BLaER1 (cell line): ENCODE results near the gene SBF2.

Source experiments
- H3K27ac ChIP-seq: shearing (Covaris generic); formaldehyde crosslinking; 2 replicates; pipeline ENCODE4 v1.8.1; 2022
- H3K27me3 ChIP-seq: shearing (Covaris generic); formaldehyde crosslinking; 2 replicates; pipeline ENCODE4 v1.8.1; 2022
- H3K36me3 ChIP-seq: shearing (Covaris generic); formaldehyde crosslinking; 2 replicates; pipeline ENCODE4 v1.8.1; 2022
- H3K4me1 ChIP-seq: shearing (Covaris generic); formaldehyde crosslinking; 2 replicates; pipeline ENCODE4 v1.8.1; 2022
- H3K4me2 ChIP-seq: shearing (Covaris generic); formaldehyde crosslinking; 2 replicates; pipeline ENCODE4 v1.8.1; 2022
- H3K4me3 ChIP-seq: shearing (Covaris generic); formaldehyde crosslinking; 2 replicates; pipeline ENCODE4 v1.8.1; 2022
- H3K9ac ChIP-seq: shearing (Covaris generic); formaldehyde crosslinking; 2 replicates; pipeline ENCODE4 v1.8.1; 2022
- H3K9me3 ChIP-seq: shearing (Covaris generic); formaldehyde crosslinking; 2 replicates; pipeline ENCODE4 v1.8.1; 2022
- H4K20me1 ChIP-seq: shearing (Covaris generic); formaldehyde crosslinking; 2 replicates; pipeline ENCODE4 v1.8.1; 2022
- Cebpa-rat ChIP-seq: shearing (Covaris generic); IDR thresholded peaks from 2 replicates; pipeline ENCODE4 v1.8.1; 2022

The SBF2 gene

GRCh38 chr11:10076458-10077141, 217.4 kb downstream of the SBF2 start:
- H3K4me1 ChIP-seq, result no peaks in the 10 kb centered on the region
- no peaks in the 10 kb centered on the region for H3K36me3 ChIP-seq
- H3K9ac ChIP-seq, result no peak overlapping the region
- H3K27ac ChIP-seq, result no peak overlapping the region
- no peak for TF ChIP-seq Cebpa-rat
- H3K4me3 ChIP-seq, result no peak overlapping the region
- H3K9me3 ChIP-seq, result peaks cover 23% of the 10 kb centered on the region
- H3K4me2 ChIP-seq, result no peak overlapping the region
- no peaks in the 10 kb centered on the region for H3K27me3 ChIP-seq
- no peaks in the 10 kb centered on the region for H4K20me1 ChIP-seq

GRCh38 chr11:10075141-10075540, 218.9 kb downstream of the SBF2 start:
- Histone ChIP-seq H3K27ac (no peak overlapping the region), H4K20me1 (no peaks in the 10 kb centered on the region), H3K4me2 (no peak overlapping the region), H3K4me1 (no peaks in the 10 kb centered on the region), H3K4me3 (no peak overlapping the region), H3K9me3 (peaks cover 16% of the 10 kb centered on the region), H3K9ac (no peak overlapping the region), H3K27me3 (no peaks in the 10 kb centered on the region), H3K36me3 (no peaks in the 10 kb centered on the region)
- no peak for TF ChIP-seq Cebpa-rat

- TF ChIP-seq Cebpa-rat, result no peak
- Histone ChIP-seq H3K36me3 (no peaks in the 10 kb centered on the region), H3K4me3 (no peak overlapping the region), H3K9ac (no peak overlapping the region), H3K9me3 (0 out of 2 replicates have a peak, but pooled peaks cover 3% of the 10 kb centered on the region), H3K4me2 (no peak overlapping the region), H4K20me1 (no peaks in the 10 kb centered on the region), H3K27me3 (no peaks in the 10 kb centered on the region), H3K27ac (no peak overlapping the region), H3K4me1 (no peaks in the 10 kb centered on the region)
Measured at GRCh38 chr11:10072841-10073240, 221.2 kb downstream of the SBF2 start.

GRCh38 chr11:10072142-10072541, 221.9 kb downstream of the SBF2 start:
- H3K4me2 ChIP-seq, result no peak overlapping the region
- no peak for TF ChIP-seq Cebpa-rat
- no peaks in the 10 kb centered on the region for H3K27me3 ChIP-seq
- no peaks in the 10 kb centered on the region for H3K36me3 ChIP-seq
- no peaks in the 10 kb centered on the region for H3K4me1 ChIP-seq
- H3K9ac ChIP-seq, result no peak overlapping the region
- H3K9me3 ChIP-seq, result 0 out of 2 replicates have a peak, but pooled peaks cover 3% of the 10 kb centered on the region
- H4K20me1 ChIP-seq, result no peaks in the 10 kb centered on the region
- no peak overlapping the region for H3K4me3 ChIP-seq
- no peak overlapping the region for H3K27ac ChIP-seq

- Histone ChIP-seq H4K20me1 (no peaks in the 10 kb centered on the region), H3K27ac (no peak overlapping the region), H3K4me3 (no peak overlapping the region), H3K9ac (no peak overlapping the region), H3K9me3 (peaks cover under 1% of the 10 kb centered on the region; the same call in 1 of the 2 replicates), H3K4me2 (no peak overlapping the region), H3K4me1 (no peaks in the 10 kb centered on the region), H3K36me3 (no peaks in the 10 kb centered on the region), H3K27me3 (no peaks in the 10 kb centered on the region)
- TF ChIP-seq Cebpa-rat, result no peak
Measured at GRCh38 chr11:10067629-10068300, 226.3 kb downstream of the SBF2 start.

- no peak overlapping the region for H3K27ac ChIP-seq
- no peak for TF ChIP-seq Cebpa-rat
- H3K9ac ChIP-seq, result no peak overlapping the region
Measured at GRCh38 chr11:10066441-10066840, 227.6 kb downstream of the SBF2 start.

GRCh38 chr11:10064828-10065227, 229.2 kb downstream of the SBF2 start:
- no peaks in the 10 kb centered on the region for H3K27me3 ChIP-seq
- H3K36me3 ChIP-seq, result no peaks in the 10 kb centered on the region
- no peaks in the 10 kb centered on the region for H4K20me1 ChIP-seq
- H3K4me1 ChIP-seq, result no peaks in the 10 kb centered on the region
- H3K27ac ChIP-seq, result no peak overlapping the region
- H3K9ac ChIP-seq, result no peak overlapping the region
- no peak overlapping the region for H3K4me2 ChIP-seq
- H3K4me3 ChIP-seq, result no peak overlapping the region
- peaks cover 20% of the 10 kb centered on the region; the same call in 1 of the 2 replicates for H3K9me3 ChIP-seq
- TF ChIP-seq Cebpa-rat, result no peak

More at GRCh38 chr11:10066441-10066840, 227.6 kb downstream of the SBF2 start:
- Histone ChIP-seq H3K4me1 (no peaks in the 10 kb centered on the region), H4K20me1 (no peaks in the 10 kb centered on the region), H3K4me2 (no peak overlapping the region), H3K9me3 (peaks cover 12% of the 10 kb centered on the region; the same call in 1 of the 2 replicates), H3K36me3 (no peaks in the 10 kb centered on the region), H3K4me3 (no peak overlapping the region), H3K27me3 (no peaks in the 10 kb centered on the region)

- H3K4me2 ChIP-seq, result no peak overlapping the region
- no peak overlapping the region for H3K27ac ChIP-seq
- TF ChIP-seq Cebpa-rat, result no peak
- H4K20me1 ChIP-seq, result no peaks in the 10 kb centered on the region
- H3K9ac ChIP-seq, result no peak overlapping the region
- no peaks in the 10 kb centered on the region for H3K36me3 ChIP-seq
- H3K27me3 ChIP-seq, result no peaks in the 10 kb centered on the region
- H3K9me3 ChIP-seq, result peaks cover 50% of the 10 kb centered on the region
- H3K4me1 ChIP-seq, result peaks cover 10% of the 10 kb centered on the region
- H3K4me3 ChIP-seq, result no peak overlapping the region
Measured at GRCh38 chr11:10058356-10058755, 235.7 kb downstream of the SBF2 start.

GRCh38 chr11:10051868-10052586, 242.0 kb downstream of the SBF2 start:
- no peak overlapping the region for H3K4me3 ChIP-seq
- no peaks in the 10 kb centered on the region for H3K36me3 ChIP-seq
- no peak for TF ChIP-seq Cebpa-rat
- peaks cover 12% of the 10 kb centered on the region for H3K9me3 ChIP-seq
- peaks cover 8% of the 10 kb centered on the region for H3K4me1 ChIP-seq
- H3K4me2 ChIP-seq, result no peak overlapping the region
- no peaks in the 10 kb centered on the region for H3K27me3 ChIP-seq
- H3K9ac ChIP-seq, result no peak overlapping the region
- H4K20me1 ChIP-seq, result no peaks in the 10 kb centered on the region
- no peak overlapping the region for H3K27ac ChIP-seq

- no peaks in the 10 kb centered on the region for H3K36me3 ChIP-seq
- H4K20me1 ChIP-seq, result no peaks in the 10 kb centered on the region
- TF ChIP-seq Cebpa-rat, result no peak
- H3K4me1 ChIP-seq, result no peaks in the 10 kb centered on the region
- no peak overlapping the region for H3K4me3 ChIP-seq
- H3K9me3 ChIP-seq, result peaks cover 7% of the 10 kb centered on the region
- no peak overlapping the region for H3K4me2 ChIP-seq
- no peak overlapping the region for H3K9ac ChIP-seq
- H3K27ac ChIP-seq, result no peak overlapping the region
- no peaks in the 10 kb centered on the region for H3K27me3 ChIP-seq
Measured at GRCh38 chr11:10050561-10050960, 243.5 kb downstream of the SBF2 start.
